WTC11 (cell line): ENCODE measurements around the gene NDOR1. TPM values are rescaled to one million over a fixed set of nuclear protein-coding genes. Genes with fewer than 3 reads are reported as not detected.

Experiments
- ATAC-seq: fragments of 200-7000 bp; cut with Tn5 transposase; 2 replicates; pipeline ENCODE4 v1.10.0; 2021; ENCODE audit warnings: mild to moderate bottlenecking, moderate library complexity
- CTCF ChIA-PET: fragments of 300-600 bp; sonication (Branson Sonifier 250); formaldehyde crosslinking; loops from one replicate; lab custom pipeline; 2021; ENCODE audit warnings: antibody characterized with exemption; lab: Charles Lee
- POLR2A ChIA-PET: fragments of 350-600 bp; sonication (Branson Sonifier 250); formaldehyde crosslinking; loops from one replicate; lab custom pipeline; 2021; ENCODE audit warnings: antibody characterized with exemption; lab: Charles Lee
- DNase-seq: peaks from one replicate; pipeline ENCODE4 v3.0.0; 2021; ENCODE audit warnings: low spot score
- H3K27ac Mint-ChIP-seq: 2 replicates; pipeline ENCODE4 v1.8.0; 2021; ENCODE audit warnings: mixed read lengths
- H3K27me3 Mint-ChIP-seq: 2 replicates; pipeline ENCODE4 v1.8.0; 2021; ENCODE audit warnings: low read depth, mild to moderate bottlenecking, moderate library complexity, mixed read lengths
- H3K36me3 Mint-ChIP-seq: 2 replicates; pipeline ENCODE4 v1.8.0; 2021; ENCODE audit warnings: mixed read lengths
- H3K4me1 Mint-ChIP-seq: 2 replicates; pipeline ENCODE4 v1.8.0; 2022; ENCODE audit warnings: mixed read lengths
- H3K4me3 Mint-ChIP-seq: 2 replicates; pipeline ENCODE4 v1.8.0; 2021; ENCODE audit warnings: mild to moderate bottlenecking, moderate library complexity, mixed read lengths
- H3K9me3 Mint-ChIP-seq: 2 replicates; pipeline ENCODE4 v1.8.0; 2021; ENCODE audit warnings: mixed read lengths
- ATF1 ChIP-seq: sonication (generic); formaldehyde crosslinking; IDR thresholded peaks from 2 replicates; pipeline ENCODE4 v1.8.1; 2023; ENCODE audit warnings: mild to moderate bottlenecking, moderate library complexity, missing genetic modification reagents
- CDX4 ChIP-seq: fragments of 250-450 bp; sonication (Bioruptor Pico); IDR thresholded peaks from 2 replicates; pipeline ENCODE4 v1.9.0; 2021; ENCODE audit warnings: moderate library complexity, mild to moderate bottlenecking, inconsistent platforms, borderline replicate concordance
- CREM ChIP-seq: sonication (generic); formaldehyde crosslinking; IDR thresholded peaks from 2 replicates; pipeline ENCODE4 v1.8.1; 2022; ENCODE audit warnings: mild to moderate bottlenecking, missing genetic modification reagents, moderate library complexity
- FOXP4 ChIP-seq: sonication (generic); formaldehyde crosslinking; IDR thresholded peaks from 2 replicates; pipeline ENCODE4 v1.8.0; 2022; ENCODE audit warnings: mild to moderate bottlenecking, missing genetic modification reagents
- KAT7 ChIP-seq: sonication (generic); formaldehyde crosslinking; IDR thresholded peaks from 2 replicates; pipeline ENCODE4 v1.8.1; 2023; ENCODE audit warnings: missing genetic modification reagents, mild to moderate bottlenecking, borderline replicate concordance
- MXD4 ChIP-seq: fragments of 250-450 bp; sonication (Bioruptor Pico); IDR thresholded peaks from 2 replicates; pipeline ENCODE4 v1.8.0; 2021; ENCODE audit warnings: mild to moderate bottlenecking, moderate library complexity, borderline replicate concordance
- NFYB ChIP-seq: sonication (generic); formaldehyde crosslinking; conservative IDR thresholded peaks from 2 replicates; pipeline ENCODE4 v1.8.0; 2022; ENCODE audit warnings: low read depth, missing genetic modification reagents
- RELA ChIP-seq: sonication (generic); formaldehyde crosslinking; IDR thresholded peaks from 2 replicates; pipeline ENCODE4 v1.8.1; 2022; ENCODE audit warnings: missing genetic modification reagents, mild to moderate bottlenecking, borderline replicate concordance
- TEAD1 ChIP-seq: sonication (generic); formaldehyde crosslinking; IDR thresholded peaks from 2 replicates; pipeline ENCODE4 v1.8.0; 2022; ENCODE audit warnings: mild to moderate bottlenecking, missing genetic modification reagents
- ZBTB21 ChIP-seq: sonication (generic); formaldehyde crosslinking; IDR thresholded peaks from 2 replicates; pipeline ENCODE4 v1.8.1; 2023; ENCODE audit warnings: mild to moderate bottlenecking, missing genetic modification reagents, borderline replicate concordance
- ZBTB43 ChIP-seq: sonication (generic); formaldehyde crosslinking; IDR thresholded peaks from 2 replicates; pipeline ENCODE4 v1.8.1; 2023; ENCODE audit warnings: mild to moderate bottlenecking, missing genetic modification reagents
- ZMAT4 ChIP-seq: fragments of 250-450 bp; sonication (Bioruptor Pico); IDR thresholded peaks from 2 replicates; pipeline ENCODE4 v1.9.0; 2021; ENCODE audit warnings: mild to moderate bottlenecking
- ZNF138 ChIP-seq: sonication (generic); formaldehyde crosslinking; conservative IDR thresholded peaks from 2 replicates; pipeline ENCODE4 v1.8.1; 2022; ENCODE audit warnings: mild to moderate bottlenecking, moderate library complexity, missing genetic modification reagents
- ZNF317 ChIP-seq: sonication (generic); formaldehyde crosslinking; IDR thresholded peaks from 2 replicates; pipeline ENCODE4 v1.8.1; 2023; ENCODE audit warnings: low read depth, mild to moderate bottlenecking, moderate library complexity, missing genetic modification reagents, borderline replicate concordance
- ZNF396 ChIP-seq: fragments of 250-450 bp; sonication (Bioruptor Pico); IDR thresholded peaks from 2 replicates; pipeline ENCODE4 v1.8.0; 2021; ENCODE audit warnings: mild to moderate bottlenecking, moderate library complexity, borderline replicate concordance
- ZNF423 ChIP-seq: fragments of 250-450 bp; sonication (Bioruptor Pico); IDR thresholded peaks from 2 replicates; pipeline ENCODE4 v2.1.2; 2022; ENCODE audit warnings: mild to moderate bottlenecking, moderate library complexity
- total RNA-seq: library from RNA; stranded (reverse); gene quantifications from 3 replicates; pipeline ENCODE4 v1.2.3, GENCODE V29; 2021
- TF ChIP-seq, protein P1 (sequence below): sonication (generic); formaldehyde crosslinking; IDR thresholded peaks from 2 replicates; pipeline ENCODE4 v1.8.1; 2022; ENCODE audit warnings: low read depth, missing genetic modification reagents, borderline replicate concordance
- TF ChIP-seq, protein P2 (sequence below): sonication (generic); formaldehyde crosslinking; IDR thresholded peaks from 2 replicates; pipeline ENCODE4 v1.8.1; 2023; ENCODE audit warnings: mild to moderate bottlenecking, missing genetic modification reagents
- TF ChIP-seq, protein P3 (sequence below): sonication (generic); formaldehyde crosslinking; IDR thresholded peaks from 2 replicates; pipeline ENCODE4 v1.8.1; 2022; ENCODE audit warnings: low read depth, mild to moderate bottlenecking, moderate library complexity, missing genetic modification reagents, borderline replicate concordance
- TF ChIP-seq, protein P4 (sequence below): sonication (generic); formaldehyde crosslinking; IDR thresholded peaks from 2 replicates; pipeline ENCODE4 v1.8.1; 2023; ENCODE audit warnings: mild to moderate bottlenecking, missing genetic modification reagents, moderate library complexity

NDOR1 gene
- total RNA-seq, 1 experiment from 2014 or later: 49.0 TPM

DNA sequence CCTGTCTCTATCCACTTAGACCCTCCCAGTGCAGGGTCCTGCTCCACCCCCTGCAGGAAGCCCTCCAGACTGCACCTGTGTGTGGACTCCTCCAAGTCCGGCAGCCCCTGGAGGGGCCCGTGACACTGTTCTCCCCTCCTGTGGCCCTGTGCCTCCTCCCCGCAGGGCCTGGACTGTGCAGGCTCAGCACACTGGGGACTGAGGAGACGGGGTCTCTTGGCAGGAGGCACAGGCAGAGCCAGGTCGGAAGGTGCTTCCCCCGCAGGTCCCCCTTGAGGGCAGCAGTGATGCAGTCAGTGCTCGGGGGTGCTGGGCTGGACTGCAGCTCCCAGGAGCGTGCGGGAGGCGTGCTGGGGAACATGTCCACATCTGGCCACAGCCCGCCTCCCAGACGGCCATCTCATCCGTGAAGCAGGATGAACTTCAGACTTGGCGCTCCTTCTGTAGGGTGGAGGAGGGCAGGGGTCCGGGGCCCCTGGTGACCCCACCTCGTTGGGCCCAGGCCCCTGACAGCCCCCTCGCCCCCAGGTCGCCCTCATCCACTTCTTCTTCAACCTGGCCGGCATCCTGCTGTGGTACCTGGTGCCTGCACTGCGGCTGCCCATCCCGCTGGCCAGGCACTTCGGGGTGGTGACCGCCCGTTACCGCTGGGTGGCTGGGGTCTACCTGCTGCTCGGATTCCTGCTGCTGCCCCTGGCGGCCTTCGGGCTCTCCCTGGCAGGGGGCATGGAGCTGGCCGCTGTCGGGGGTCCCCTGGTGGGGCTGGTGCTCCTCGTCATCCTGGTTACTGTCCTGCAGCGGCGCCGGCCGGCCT, 30.1 kb downstream of the NDOR1 start:
- peak; percentile 27 for ATAC-seq
- POLR2A ChIA-PET: interaction anchor here (0.5 to 0.7 kb wide), 3 partner anchors 21 to 121 kb away, joined by 3 to 4 read pairs (median 3); partner anchors contain the start of gene DPP7
- CTCF ChIA-PET: interaction anchor here (0.6 to 4.6 kb wide), 56 partner anchors 9 to 631 kb away, joined by 3 to 143 read pairs (median 8); partner anchors contain the start of genes CYSRT1, EXD3, GRIN1 and LRRC26
- DNase-seq: peak; percentile 55
- H3K9me3 Mint-ChIP-seq: no peaks in the 10 kb centered on the region
- no peak overlapping the region for H3K4me3 Mint-ChIP-seq
- TF ChIP-seq RELA (CRISPR knock-in tag): no peak
- TF ChIP-seq, protein P1, sequence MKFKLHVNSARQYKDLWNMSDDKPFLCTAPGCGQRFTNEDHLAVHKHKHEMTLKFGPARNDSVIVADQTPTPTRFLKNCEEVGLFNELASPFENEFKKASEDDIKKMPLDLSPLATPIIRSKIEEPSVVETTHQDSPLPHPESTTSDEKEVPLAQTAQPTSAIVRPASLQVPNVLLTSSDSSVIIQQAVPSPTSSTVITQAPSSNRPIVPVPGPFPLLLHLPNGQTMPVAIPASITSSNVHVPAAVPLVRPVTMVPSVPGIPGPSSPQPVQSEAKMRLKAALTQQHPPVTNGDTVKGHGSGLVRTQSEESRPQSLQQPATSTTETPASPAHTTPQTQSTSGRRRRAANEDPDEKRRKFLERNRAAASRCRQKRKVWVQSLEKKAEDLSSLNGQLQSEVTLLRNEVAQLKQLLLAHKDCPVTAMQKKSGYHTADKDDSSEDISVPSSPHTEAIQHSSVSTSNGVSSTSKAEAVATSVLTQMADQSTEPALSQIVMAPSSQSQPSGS: no peak
- TF ChIP-seq, protein P2, sequence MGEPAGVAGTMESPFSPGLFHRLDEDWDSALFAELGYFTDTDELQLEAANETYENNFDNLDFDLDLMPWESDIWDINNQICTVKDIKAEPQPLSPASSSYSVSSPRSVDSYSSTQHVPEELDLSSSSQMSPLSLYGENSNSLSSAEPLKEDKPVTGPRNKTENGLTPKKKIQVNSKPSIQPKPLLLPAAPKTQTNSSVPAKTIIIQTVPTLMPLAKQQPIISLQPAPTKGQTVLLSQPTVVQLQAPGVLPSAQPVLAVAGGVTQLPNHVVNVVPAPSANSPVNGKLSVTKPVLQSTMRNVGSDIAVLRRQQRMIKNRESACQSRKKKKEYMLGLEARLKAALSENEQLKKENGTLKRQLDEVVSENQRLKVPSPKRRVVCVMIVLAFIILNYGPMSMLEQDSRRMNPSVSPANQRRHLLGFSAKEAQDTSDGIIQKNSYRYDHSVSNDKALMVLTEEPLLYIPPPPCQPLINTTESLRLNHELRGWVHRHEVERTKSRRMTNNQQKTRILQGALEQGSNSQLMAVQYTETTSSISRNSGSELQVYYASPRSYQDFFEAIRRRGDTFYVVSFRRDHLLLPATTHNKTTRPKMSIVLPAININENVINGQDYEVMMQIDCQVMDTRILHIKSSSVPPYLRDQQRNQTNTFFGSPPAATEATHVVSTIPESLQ (CRISPR knock-in tag): no peak
- TF ChIP-seq ZNF423: 0 out of 2 replicates have a peak, but pooled peaks have one; percentile 8
- TF ChIP-seq KAT7 (CRISPR knock-in tag): peak; percentile 84; the same call in 1 of the 2 replicates
- H3K27me3 Mint-ChIP-seq: no peaks in the 10 kb centered on the region
- H3K27ac Mint-ChIP-seq: no peak overlapping the region; the same call in 1 of the 2 replicates
- peaks cover 18% of the 10 kb centered on the region for H3K4me1 Mint-ChIP-seq
- H3K36me3 Mint-ChIP-seq: no peaks in the 10 kb centered on the region

DNA sequence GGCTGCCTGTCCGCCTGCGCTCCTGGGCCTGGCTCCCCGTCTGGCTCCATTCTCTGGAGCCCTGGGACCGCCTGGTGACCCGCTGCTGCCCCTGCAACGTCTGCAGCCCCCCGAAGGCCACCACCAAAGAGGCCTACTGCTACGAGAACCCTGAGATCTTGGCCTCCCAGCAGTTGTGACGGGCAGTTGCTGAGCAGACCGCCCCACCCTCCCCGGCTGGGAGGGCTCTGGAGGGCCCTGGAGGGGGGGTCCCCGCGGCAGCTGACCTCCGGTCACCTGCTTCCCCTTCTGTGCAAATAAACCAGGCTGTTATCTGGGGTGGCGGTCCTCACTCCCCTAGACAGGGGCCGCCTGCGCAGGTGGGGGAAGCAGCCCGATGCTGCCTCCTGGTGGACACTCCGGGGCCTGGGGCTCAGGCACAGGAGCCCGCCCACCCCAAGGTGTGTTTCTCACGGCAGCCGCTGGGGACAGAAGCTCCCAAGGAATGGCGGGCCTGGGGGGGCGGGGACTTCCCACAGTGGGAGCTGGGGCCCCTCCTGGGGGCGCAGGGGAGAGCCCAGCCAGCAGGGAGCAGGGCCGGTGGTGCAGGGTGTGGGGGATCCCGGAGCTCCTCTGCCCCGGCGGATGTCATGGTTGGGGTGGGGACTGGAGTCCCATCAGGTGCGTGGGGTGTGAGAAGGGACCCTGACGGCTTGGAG, 30.9 kb downstream of the NDOR1 start:
- DNase-seq (peak; percentile 96), ATAC-seq (peak; percentile 23)
- no peaks in the 10 kb centered on the region for H3K27me3 Mint-ChIP-seq
- no peaks in the 10 kb centered on the region for H3K36me3 Mint-ChIP-seq
- H3K27ac Mint-ChIP-seq: no peak overlapping the region
- peaks cover 18% of the 10 kb centered on the region for H3K4me1 Mint-ChIP-seq
- ChIA-PET CTCF (interaction anchor here (0.6 to 4.6 kb wide), 91 partner anchors 11 to 632 kb away, joined by 3 to 143 read pairs (median 6); partner anchors contain the start of genes CYSRT1, ENTPD2, ENTPD8 and EXD3), POLR2A (interaction anchor here (0.5 to 0.9 kb wide), 3 partner anchors 21 to 122 kb away, joined by 3 to 4 read pairs (median 3); partner anchors contain the start of genes DPP7 and NRARP)
- no peak overlapping the region for H3K4me3 Mint-ChIP-seq
- no peaks in the 10 kb centered on the region for H3K9me3 Mint-ChIP-seq
- no peak for TF ChIP-seq ZNF138 (CRISPR knock-in tag)
- no peak for TF ChIP-seq CDX4
- peak; percentile 77 for TF ChIP-seq TEAD1
- no peak for TF ChIP-seq CREM (CRISPR knock-in tag)
- TF ChIP-seq ZNF396 (CRISPR knock-in tag): no peak
- no peak for TF ChIP-seq ZMAT4
- no peak for TF ChIP-seq ATF1 (CRISPR knock-in tag)
- no peak for TF ChIP-seq NFYB
- no peak for TF ChIP-seq FOXP4
- TF ChIP-seq, protein P3, sequence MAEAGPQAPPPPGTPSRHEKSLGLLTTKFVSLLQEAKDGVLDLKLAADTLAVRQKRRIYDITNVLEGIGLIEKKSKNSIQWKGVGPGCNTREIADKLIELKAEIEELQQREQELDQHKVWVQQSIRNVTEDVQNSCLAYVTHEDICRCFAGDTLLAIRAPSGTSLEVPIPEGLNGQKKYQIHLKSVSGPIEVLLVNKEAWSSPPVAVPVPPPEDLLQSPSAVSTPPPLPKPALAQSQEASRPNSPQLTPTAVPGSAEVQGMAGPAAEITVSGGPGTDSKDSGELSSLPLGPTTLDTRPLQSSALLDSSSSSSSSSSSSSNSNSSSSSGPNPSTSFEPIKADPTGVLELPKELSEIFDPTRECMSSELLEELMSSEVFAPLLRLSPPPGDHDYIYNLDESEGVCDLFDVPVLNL (CRISPR knock-in tag): no peak
- TF ChIP-seq MXD4: no peak
- no peak for TF ChIP-seq ZBTB21
- no peak for TF ChIP-seq ZBTB43 (CRISPR knock-in tag)
- TF ChIP-seq, protein P4, sequence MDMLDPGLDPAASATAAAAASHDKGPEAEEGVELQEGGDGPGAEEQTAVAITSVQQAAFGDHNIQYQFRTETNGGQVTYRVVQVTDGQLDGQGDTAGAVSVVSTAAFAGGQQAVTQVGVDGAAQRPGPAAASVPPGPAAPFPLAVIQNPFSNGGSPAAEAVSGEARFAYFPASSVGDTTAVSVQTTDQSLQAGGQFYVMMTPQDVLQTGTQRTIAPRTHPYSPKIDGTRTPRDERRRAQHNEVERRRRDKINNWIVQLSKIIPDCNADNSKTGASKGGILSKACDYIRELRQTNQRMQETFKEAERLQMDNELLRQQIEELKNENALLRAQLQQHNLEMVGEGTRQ: peak; percentile 34
- TF ChIP-seq ZNF317 (CRISPR knock-in tag): no peak
